Lower leg skin (tissue), 3 donors: Measurements from ENCODE around the gene SSR4.

ENCODE experiments used
- CTCF ChIP-seq, 3 donors: fragments of 450-650 bp; IDR thresholded peaks; one replicate each; pipeline ENCODE4 v1.5.1; 2016; ENCODE audit warnings: antibody characterized with exemption in 3 of 3, mild to moderate bottlenecking in 3 of 3, moderate library complexity in 2 of 3
- POLR2A ChIP-seq, 2 donors: fragments of 450-650 bp; IDR thresholded peaks; one replicate each; pipeline ENCODE4 v1.6.1; 2016 to 2017; ENCODE audit warnings: antibody characterized with exemption in 2 of 2, mild to moderate bottlenecking in 1 of 2, moderate library complexity in 1 of 2

GRCh38 chrX:153766098-153766817 lies 28.2 kb upstream of the SSR4 start:
- no peak for TF ChIP-seq CTCF (IDR thresholded peaks at IDR 0.05)
- TF ChIP-seq POLR2A (IDR thresholded peaks at IDR 0.05): no peak
